Measurements from ENCODE around the gene PCDHGA11. TPM values are rescaled to one million over a fixed set of nuclear protein-coding genes. Genes with fewer than 3 reads are reported as not detected.

PCDHGA11 gene
- total and polyA plus RNA-seq, 4 donors = 0.22 to 2.5 (median 0.50) TPM

DNA sequence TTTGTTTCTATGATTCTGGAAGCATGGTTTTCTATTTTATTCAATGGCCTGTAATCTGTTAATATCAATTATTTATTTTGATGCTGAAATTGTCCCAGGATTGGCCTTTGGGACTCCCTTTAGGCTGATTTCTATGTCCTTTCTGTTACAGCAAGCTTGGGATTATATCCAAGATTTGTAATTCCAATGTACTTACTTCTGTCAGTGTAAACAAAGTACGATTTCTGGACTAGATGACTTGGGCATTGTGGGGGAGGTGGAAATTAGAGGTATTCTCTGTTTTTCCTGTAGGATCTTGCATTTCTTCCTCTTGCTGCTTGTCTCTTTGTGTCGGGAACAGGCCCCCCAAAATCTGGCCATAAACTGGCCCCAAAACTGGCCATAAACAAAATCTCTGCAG is 13.2 kb downstream of the PCDHGA11 start:
- no peak overlapping the region for H3K9ac ChIP-seq (ENCODE audit: low read depth in 1 of 2, low read length in 2 of 2)
- WGBS = 59% methylated on average over 2 of the region's 2 CpGs
- no peak overlapping the region for H3K27ac ChIP-seq (ENCODE audit: low read depth in 1 of 2, low read length in 2 of 2)
- no peak for DNase-seq (ENCODE audit: low spot score)
- H3K4me3 ChIP-seq (ENCODE audit: low read depth in 1 of 3, low read length in 3 of 3) = no peak overlapping the region
- H3K9me3 ChIP-seq (ENCODE audit: control insufficient read depth in 4 of 4, low read length in 3 of 4) = peaks cover 18 to 54% (median 26%) of the 10 kb centered on the region in 4 donors
- H3K4me1 ChIP-seq (ENCODE audit: control insufficient read depth in 4 of 4, insufficient read depth in 4 of 4, low read length in 3 of 4) = peaks cover 0 to 11% (median 2%) of the 10 kb centered on the region in 4 donors
- no peaks in the 10 kb centered on the region for H3K27me3 ChIP-seq (ENCODE audit: control insufficient read depth in 4 of 4, insufficient read depth in 4 of 4, low read length in 3 of 4)
- TF ChIP-seq YY1 (IDR thresholded peaks at IDR 0.05) = no peak
- no peak for TF ChIP-seq ZBTB33 (IDR thresholded peaks at IDR 0.05)
- no peak for TF ChIP-seq CTCF (IDR thresholded peaks at IDR 0.05; ENCODE audit: low read depth, low read length, missing input control)
- no peak for TF ChIP-seq FOXA1 (IDR thresholded peaks at IDR 0.05)
- TF ChIP-seq, protein P1, sequence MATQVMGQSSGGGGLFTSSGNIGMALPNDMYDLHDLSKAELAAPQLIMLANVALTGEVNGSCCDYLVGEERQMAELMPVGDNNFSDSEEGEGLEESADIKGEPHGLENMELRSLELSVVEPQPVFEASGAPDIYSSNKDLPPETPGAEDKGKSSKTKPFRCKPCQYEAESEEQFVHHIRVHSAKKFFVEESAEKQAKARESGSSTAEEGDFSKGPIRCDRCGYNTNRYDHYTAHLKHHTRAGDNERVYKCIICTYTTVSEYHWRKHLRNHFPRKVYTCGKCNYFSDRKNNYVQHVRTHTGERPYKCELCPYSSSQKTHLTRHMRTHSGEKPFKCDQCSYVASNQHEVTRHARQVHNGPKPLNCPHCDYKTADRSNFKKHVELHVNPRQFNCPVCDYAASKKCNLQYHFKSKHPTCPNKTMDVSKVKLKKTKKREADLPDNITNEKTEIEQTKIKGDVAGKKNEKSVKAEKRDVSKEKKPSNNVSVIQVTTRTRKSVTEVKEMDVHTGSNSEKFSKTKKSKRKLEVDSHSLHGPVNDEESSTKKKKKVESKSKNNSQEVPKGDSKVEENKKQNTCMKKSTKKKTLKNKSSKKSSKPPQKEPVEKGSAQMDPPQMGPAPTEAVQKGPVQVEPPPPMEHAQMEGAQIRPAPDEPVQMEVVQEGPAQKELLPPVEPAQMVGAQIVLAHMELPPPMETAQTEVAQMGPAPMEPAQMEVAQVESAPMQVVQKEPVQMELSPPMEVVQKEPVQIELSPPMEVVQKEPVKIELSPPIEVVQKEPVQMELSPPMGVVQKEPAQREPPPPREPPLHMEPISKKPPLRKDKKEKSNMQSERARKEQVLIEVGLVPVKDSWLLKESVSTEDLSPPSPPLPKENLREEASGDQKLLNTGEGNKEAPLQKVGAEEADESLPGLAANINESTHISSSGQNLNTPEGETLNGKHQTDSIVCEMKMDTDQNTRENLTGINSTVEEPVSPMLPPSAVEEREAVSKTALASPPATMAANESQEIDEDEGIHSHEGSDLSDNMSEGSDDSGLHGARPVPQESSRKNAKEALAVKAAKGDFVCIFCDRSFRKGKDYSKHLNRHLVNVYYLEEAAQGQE (IDR thresholded peaks at IDR 0.05) = no peak
- no peak for TF ChIP-seq EGR1 (IDR thresholded peaks at IDR 0.05; ENCODE audit: low read depth in 2 of 2)
- no peak for TF ChIP-seq HNF4G (IDR thresholded peaks at IDR 0.05)
- TF ChIP-seq FOXA2 (IDR thresholded peaks at IDR 0.05) = no peak
- no peak for TF ChIP-seq NR2F2 (IDR thresholded peaks at IDR 0.05)
- no peak for TF ChIP-seq SP1 (IDR thresholded peaks at IDR 0.05)
- no peak for TF ChIP-seq RXRA (IDR thresholded peaks at IDR 0.05)
- TF ChIP-seq MAX (IDR thresholded peaks at IDR 0.05) = no peak
- no peak for TF ChIP-seq HNF4A (conservative IDR thresholded peaks at IDR 0.05)
- TF ChIP-seq JUND (IDR thresholded peaks at IDR 0.05) = no peak
- TF ChIP-seq TAF1 (conservative IDR thresholded peaks at IDR 0.05) = no peak
- no peak for TF ChIP-seq RAD21 (IDR thresholded peaks at IDR 0.05)
- TF ChIP-seq GABPA (IDR thresholded peaks at IDR 0.05 in 1 of 2, conservative IDR thresholded peaks at IDR 0.05 in 1 of 2) = no peak
- no peaks in the 10 kb centered on the region for H3K36me3 ChIP-seq (ENCODE audit: control insufficient read depth in 4 of 4, insufficient read depth in 3 of 4, low read depth in 1 of 4, low read length in 3 of 4)

- 87% methylated on average over 2 of the region's 2 CpGs for WGBS
- Histone ChIP-seq H3K4me1 (ENCODE audit: control insufficient read depth in 4 of 4, insufficient read depth in 4 of 4, low read length in 3 of 4) (no peaks in the 10 kb centered on the region), H3K27ac (ENCODE audit: low read depth in 1 of 2, low read length in 2 of 2) (no peak overlapping the region), H3K27me3 (ENCODE audit: control insufficient read depth in 4 of 4, insufficient read depth in 4 of 4, low read length in 3 of 4) (no peaks in the 10 kb centered on the region), H3K9me3 (ENCODE audit: control insufficient read depth in 4 of 4, low read length in 3 of 4) (peaks cover 8 to 50% (median 20%) of the 10 kb centered on the region in 4 donors), H3K9ac (ENCODE audit: low read depth in 1 of 2, low read length in 2 of 2) (no peak overlapping the region), H3K4me3 (ENCODE audit: low read depth in 1 of 3, low read length in 3 of 3) (no peak overlapping the region), H3K36me3 (ENCODE audit: control insufficient read depth in 4 of 4, insufficient read depth in 3 of 4, low read depth in 1 of 4, low read length in 3 of 4) (no peaks in the 10 kb centered on the region)
- DNase-seq (ENCODE audit: low spot score) = no peak
- no peak for TF ChIP-seq TAF1 (conservative IDR thresholded peaks at IDR 0.05)
- TF ChIP-seq RAD21 (IDR thresholded peaks at IDR 0.05) = no peak
- no peak for TF ChIP-seq SP1 (IDR thresholded peaks at IDR 0.05)
- no peak for TF ChIP-seq HNF4A (conservative IDR thresholded peaks at IDR 0.05)
These were observed 16.4 kb downstream of the PCDHGA11 start for GRCh38 chr5:141437221-141437620.
